C1 segment of cervical spinal cord (tissue), 14 donors: Measurements from ENCODE around the gene PRSS57.
"Not testable (repeated sequence)": the region's sequence is repeated elsewhere in the genome, so short reads cannot be mapped to it uniquely, and the experiment has no call there.

Source experiments
- DNase-seq, 14 donors: peaks; one replicate each; lab custom pipeline; 2025; lab: John Stamatoyannopoulos, UW

PRSS57 gene

GRCh38 chr19:723247-723646, 28.0 kb upstream of the PRSS57 start:
- DNase-seq = no peak

GRCh38 chr19:722553-723101, 27.4 kb upstream of the PRSS57 start:
- DNase-seq = peak in 2 of 14 donors; percentile 13 to 25

GRCh38 chr19:720345-721160, 25.3 kb upstream of the PRSS57 start:
- peak in 12 of 14 donors; percentile 18 to 84 (median 67) for DNase-seq

GRCh38 chr19:719636-720344, 24.5 kb upstream of the PRSS57 start:
- DNase-seq = peak in 9 of 14 donors; percentile 17 to 68 (median 34)

GRCh38 chr19:718991-719512, 23.8 kb upstream of the PRSS57 start:
- peak in 10 of 14 donors; percentile 14 to 68 (median 64) for DNase-seq

- peak in 6 of 14 donors; percentile 20 to 61 (median 46) for DNase-seq
These were observed 23.1 kb upstream of the PRSS57 start for GRCh38 chr19:718251-718951.

- no peak for DNase-seq
These were observed 20.1 kb upstream of the PRSS57 start for GRCh38 chr19:715347-715746.

- no peak for DNase-seq
These were observed 16.0 kb upstream of the PRSS57 start for GRCh38 chr19:711254-711653.

- peak in 3 of 14 donors; percentile 7 to 35 (median 14) for DNase-seq
These were observed 15.5 kb upstream of the PRSS57 start for GRCh38 chr19:710767-711166.

GRCh38 chr19:709965-710571, 14.8 kb upstream of the PRSS57 start:
- peak in 10 of 14 donors; percentile 10 to 57 (median 46) for DNase-seq

- DNase-seq = peak in 4 of 14 donors; percentile 28 to 51 (median 48)
These were observed 14.1 kb upstream of the PRSS57 start for GRCh38 chr19:709196-709964.

- peak in 7 of 14 donors; percentile 10 to 58 (median 32) for DNase-seq
These were observed 13.2 kb upstream of the PRSS57 start, which contains the start of gene PALM for GRCh38 chr19:708154-709143. PALM (plus strand) TSS chr19:708935; CDS start chr19:709147, 212 bp downstream.

- no peak for DNase-seq
These were observed 9.1 kb upstream of the PRSS57 start for GRCh38 chr19:704447-704741.

GRCh38 chr19:703651-704446, 8.6 kb upstream of the PRSS57 start:
- DNase-seq = no peak

GRCh38 chr19:703329-703650, 8.0 kb upstream of the PRSS57 start:
- no peak for DNase-seq

GRCh38 chr19:702847-703246, 7.6 kb upstream of the PRSS57 start:
- not testable (repeated sequence) for DNase-seq

GRCh38 chr19:699885-700284, 4.6 kb upstream of the PRSS57 start:
- not testable (repeated sequence) for DNase-seq

GRCh38 chr19:698529-698928, 3.3 kb upstream of the PRSS57 start:
- not testable (repeated sequence) for DNase-seq
